Neural cell (in vitro differentiated cells): ENCODE results near the gene CNTF. TPM values are rescaled to one million over a fixed set of nuclear protein-coding genes. Genes with fewer than 3 reads are reported as not detected.

ENCODE experiments used
- H2AFZ ChIP-seq: fragments of 200-600, 300-800 bp; sonication (generic), shearing (Covaris generic); 2 replicates; pipeline ENCODE4 v1.6.0; 2014; ENCODE audit warnings: low read depth, mild to moderate bottlenecking, antibody characterized with exemption, low read length, moderate library complexity
- H3F3A ChIP-seq: fragments of 200-600 bp; shearing (Covaris generic); 2 replicates; pipeline ENCODE4 v1.6.1; 2016; ENCODE audit warnings: mild to moderate bottlenecking, moderate library complexity, mixed read lengths, antibody characterized with exemption, low read length; ENCODE audit not compliant: insufficient read depth, poor library complexity, severe bottlenecking
- H3K27ac ChIP-seq: fragments of 200-600, 300-800 bp; sonication (generic), shearing (Covaris generic); 2 replicates; pipeline ENCODE4 v1.5.1; 2014; ENCODE audit warnings: mild to moderate bottlenecking, low read length, moderate library complexity
- H3K27me3 ChIP-seq: fragments of 300-800, 200-600 bp; sonication (generic), shearing (Covaris generic); 2 replicates; pipeline ENCODE4 v1.6.0; 2014; ENCODE audit warnings: mild to moderate bottlenecking, low read depth, low read length, moderate library complexity; ENCODE audit not compliant: insufficient read depth
- H3K36me3 ChIP-seq: fragments of 300-800, 200-600 bp; sonication (generic), shearing (Covaris generic); 2 replicates; pipeline ENCODE4 v1.5.1; 2014; ENCODE audit warnings: mild to moderate bottlenecking, antibody characterized with exemption, low read length, moderate library complexity; ENCODE audit not compliant: insufficient read depth
- H3K4me2 ChIP-seq: fragments of 300-800, 200-600 bp; sonication (generic), shearing (Covaris generic); 2 replicates; pipeline ENCODE4 v1.6.0; 2014; ENCODE audit warnings: mild to moderate bottlenecking, low read length
- H3K4me3 ChIP-seq: fragments of 300-800, 200-600 bp; sonication (generic), shearing (Covaris generic); 2 replicates; pipeline ENCODE4 v1.5.1; 2014; ENCODE audit warnings: mild to moderate bottlenecking, low read length, moderate library complexity
- H3K79me2 ChIP-seq: fragments of 200-600 bp; shearing (Covaris generic); replicated peaks from 2 replicates; pipeline ENCODE4 v1.6.0; 2014; ENCODE audit warnings: mild to moderate bottlenecking, low read length, moderate library complexity; ENCODE audit not compliant: insufficient read depth
- H3K9ac ChIP-seq: fragments of 300-800, 200-600 bp; sonication (generic), shearing (Covaris generic); 2 replicates; pipeline ENCODE4 v1.6.1; 2016; ENCODE audit warnings: mild to moderate bottlenecking, low read length, mixed read lengths
- H3K9me2 ChIP-seq: fragments of 200-600 bp; shearing (Covaris generic); 2 replicates; pipeline ENCODE4 v1.6.1; 2016; ENCODE audit warnings: mild to moderate bottlenecking, low read length, mixed read lengths; ENCODE audit not compliant: insufficient read depth
- H3K9me3 ChIP-seq: fragments of 200-600, 300-800 bp; sonication (generic), shearing (Covaris generic); 2 replicates; pipeline ENCODE4 v1.6.1; 2016; ENCODE audit warnings: mild to moderate bottlenecking, mixed run types, low read length, moderate library complexity, mixed read lengths
- H4K20me1 ChIP-seq: fragments of 200-600 bp; shearing (Covaris generic); 2 replicates; pipeline ENCODE4 v1.6.1; 2016; ENCODE audit warnings: mild to moderate bottlenecking, mixed run types; ENCODE audit not compliant: insufficient read depth
- CTCF ChIP-seq: fragments of 450-650 bp; IDR thresholded peaks from 2 replicates; pipeline ENCODE4 v1.5.1; 2014; ENCODE audit warnings: antibody characterized with exemption, mild to moderate bottlenecking, moderate library complexity; ENCODE audit not compliant: poor library complexity, severe bottlenecking
- EP300 ChIP-seq: fragments of 450-650 bp; conservative IDR thresholded peaks from 2 replicates; pipeline ENCODE4 v1.6.1; 2014; ENCODE audit warnings: antibody characterized with exemption, mild to moderate bottlenecking, moderate library complexity; ENCODE audit not compliant: poor library complexity, severe bottlenecking
- EZH2 ChIP-seq: fragments of 200-600, 300-800 bp; shearing (Covaris generic), sonication (generic); IDR thresholded peaks from 2 replicates; pipeline ENCODE4 v1.6.1; 2014; ENCODE audit warnings: antibody characterized with exemption, low read length, borderline replicate concordance, mild to moderate bottlenecking; ENCODE audit not compliant: insufficient read depth, poor library complexity, severe bottlenecking
- MXI1 ChIP-seq: fragments of 450-650 bp; conservative IDR thresholded peaks from 2 replicates; pipeline ENCODE4 v1.6.1; 2014; ENCODE audit warnings: antibody characterized with exemption, mild to moderate bottlenecking; ENCODE audit not compliant: poor library complexity, severe bottlenecking
- POLR2AphosphoS5 ChIP-seq: IDR thresholded peaks from 2 replicates; pipeline ENCODE4 v1.6.1; 2012
- RAD21 ChIP-seq: fragments of 450-650 bp; conservative IDR thresholded peaks from 2 replicates; pipeline ENCODE4 v1.6.1; 2014; ENCODE audit warnings: antibody characterized with exemption, mild to moderate bottlenecking, moderate library complexity
- SMC3 ChIP-seq: fragments of 450-650 bp; conservative IDR thresholded peaks from 2 replicates; pipeline ENCODE4 v1.6.1; 2014; ENCODE audit warnings: antibody characterized with exemption, mild to moderate bottlenecking, moderate library complexity; ENCODE audit not compliant: poor library complexity
- TAF1 ChIP-seq: IDR thresholded peaks from 2 replicates; pipeline ENCODE4 v1.6.1; 2012; ENCODE audit warnings: low read depth
- polyA plus RNA-seq: library from polyadenylated mRNA; depleted of rRNA; stranded (reverse); fragments of >200 nt; gene quantifications from 2 replicates; pipeline ENCODE4 v1.2.3, GENCODE V29; 2014
- TF ChIP-seq, protein P1 (sequence below): IDR thresholded peaks from 2 replicates; pipeline ENCODE4 v1.6.1; 2012; ENCODE audit warnings: borderline replicate concordance

CNTF gene
- polyA plus RNA-seq, 1 donor from 2014 or later, result 2.3 TPM

- Histone ChIP-seq H4K20me1 (no peaks in the 10 kb centered on the region), H3K4me2 (peak overlapping the region; percentile 64), H3K27me3 (no peaks in the 10 kb centered on the region), H3K9me2 (no peaks in the 10 kb centered on the region), H3K4me3 (peak overlapping the region; percentile 74), H3F3A (peaks cover 6% of the 10 kb centered on the region), H3K27ac (peak overlapping the region; percentile 96), H2AFZ (peak overlapping the region; percentile 72), H3K36me3 (no peaks in the 10 kb centered on the region), H3K9ac (peak overlapping the region; percentile 95), H3K79me2 (peaks cover 47% of the 10 kb centered on the region), H3K9me3 (no peaks in the 10 kb centered on the region)
- TF ChIP-seq EZH2, result no peak
- TF ChIP-seq, protein P1, sequence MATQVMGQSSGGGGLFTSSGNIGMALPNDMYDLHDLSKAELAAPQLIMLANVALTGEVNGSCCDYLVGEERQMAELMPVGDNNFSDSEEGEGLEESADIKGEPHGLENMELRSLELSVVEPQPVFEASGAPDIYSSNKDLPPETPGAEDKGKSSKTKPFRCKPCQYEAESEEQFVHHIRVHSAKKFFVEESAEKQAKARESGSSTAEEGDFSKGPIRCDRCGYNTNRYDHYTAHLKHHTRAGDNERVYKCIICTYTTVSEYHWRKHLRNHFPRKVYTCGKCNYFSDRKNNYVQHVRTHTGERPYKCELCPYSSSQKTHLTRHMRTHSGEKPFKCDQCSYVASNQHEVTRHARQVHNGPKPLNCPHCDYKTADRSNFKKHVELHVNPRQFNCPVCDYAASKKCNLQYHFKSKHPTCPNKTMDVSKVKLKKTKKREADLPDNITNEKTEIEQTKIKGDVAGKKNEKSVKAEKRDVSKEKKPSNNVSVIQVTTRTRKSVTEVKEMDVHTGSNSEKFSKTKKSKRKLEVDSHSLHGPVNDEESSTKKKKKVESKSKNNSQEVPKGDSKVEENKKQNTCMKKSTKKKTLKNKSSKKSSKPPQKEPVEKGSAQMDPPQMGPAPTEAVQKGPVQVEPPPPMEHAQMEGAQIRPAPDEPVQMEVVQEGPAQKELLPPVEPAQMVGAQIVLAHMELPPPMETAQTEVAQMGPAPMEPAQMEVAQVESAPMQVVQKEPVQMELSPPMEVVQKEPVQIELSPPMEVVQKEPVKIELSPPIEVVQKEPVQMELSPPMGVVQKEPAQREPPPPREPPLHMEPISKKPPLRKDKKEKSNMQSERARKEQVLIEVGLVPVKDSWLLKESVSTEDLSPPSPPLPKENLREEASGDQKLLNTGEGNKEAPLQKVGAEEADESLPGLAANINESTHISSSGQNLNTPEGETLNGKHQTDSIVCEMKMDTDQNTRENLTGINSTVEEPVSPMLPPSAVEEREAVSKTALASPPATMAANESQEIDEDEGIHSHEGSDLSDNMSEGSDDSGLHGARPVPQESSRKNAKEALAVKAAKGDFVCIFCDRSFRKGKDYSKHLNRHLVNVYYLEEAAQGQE, result peak; percentile 82
- TF ChIP-seq SMC3, result peak; percentile 66
- TF ChIP-seq EP300, result peak; percentile 78
- peak; percentile 47 for TF ChIP-seq RAD21
- TF ChIP-seq MXI1, result peak; percentile 85
- peak; percentile 99 for TF ChIP-seq POLR2AphosphoS5
- peak; percentile 95 for TF ChIP-seq CTCF
- peak; percentile 95 for TF ChIP-seq TAF1
Observed at GRCh38 chr11:58579192-58580129, 43.0 kb upstream of the CNTF start.

DNA sequence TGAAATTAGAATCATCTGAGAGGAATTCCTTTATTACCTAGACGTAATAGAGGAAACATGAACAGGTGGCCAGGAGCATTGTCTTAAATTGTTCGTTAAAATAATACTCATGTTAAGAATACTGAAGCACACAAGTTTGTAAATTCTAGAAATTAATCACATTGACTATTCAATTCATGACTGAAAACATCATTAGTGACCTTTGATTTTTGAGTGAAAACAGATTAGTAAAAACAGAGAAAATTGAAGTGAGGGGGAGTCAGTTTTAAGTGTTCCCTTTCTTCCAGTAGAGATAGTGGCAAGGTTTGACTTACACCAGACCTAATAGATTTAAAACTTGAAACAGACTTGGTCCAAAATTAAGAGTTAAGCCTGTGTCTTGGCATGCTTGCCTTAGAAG lies 42.2 kb upstream of the CNTF start:
- Histone ChIP-seq H3K79me2 (peaks cover 56% of the 10 kb centered on the region), H3K27ac (peak overlapping the region; percentile 96), H2AFZ (peak overlapping the region; percentile 72), H3K9me2 (no peaks in the 10 kb centered on the region), H3K36me3 (no peaks in the 10 kb centered on the region), H4K20me1 (no peaks in the 10 kb centered on the region), H3K9ac (peak overlapping the region; percentile 95), H3K27me3 (no peaks in the 10 kb centered on the region), H3K9me3 (no peaks in the 10 kb centered on the region), H3K4me3 (peak overlapping the region; percentile 74), H3F3A (peaks cover 6% of the 10 kb centered on the region), H3K4me2 (peak overlapping the region; percentile 64)
- no peak for TF ChIP-seq SMC3
- TF ChIP-seq TAF1, result no peak
- no peak for TF ChIP-seq MXI1
- TF ChIP-seq EP300, result no peak
- TF ChIP-seq CTCF, result no peak
- TF ChIP-seq EZH2, result no peak
- TF ChIP-seq, protein P1, result no peak
- no peak for TF ChIP-seq POLR2AphosphoS5
- TF ChIP-seq RAD21, result no peak
